HFF-Myc (cell line): ENCODE measurements around the gene TPSB2.
"Not testable (repeated sequence)": the region's sequence is repeated elsewhere in the genome, so short reads cannot be mapped to it uniquely, and the experiment has no call there.

Source experiments
- DNase-seq: peaks from one replicate; pipeline ENCODE4 v3.0.0-alpha.2; 2011; ENCODE audit warnings: low read depth; ENCODE audit errors: extremely low read depth
- H3K4me3 ChIP-seq: replicated peaks from 2 replicates; pipeline ENCODE4 v1.5.1; 2011; ENCODE audit warnings: low read depth, mild to moderate bottlenecking, control low read depth, low read length
- CTCF ChIP-seq: IDR thresholded peaks from 2 replicates; pipeline ENCODE4 v1.5.1; 2012; ENCODE audit warnings: mild to moderate bottlenecking, low read depth, low read length, control low read depth; ENCODE audit errors: missing control alignments

TPSB2 gene

DNA sequence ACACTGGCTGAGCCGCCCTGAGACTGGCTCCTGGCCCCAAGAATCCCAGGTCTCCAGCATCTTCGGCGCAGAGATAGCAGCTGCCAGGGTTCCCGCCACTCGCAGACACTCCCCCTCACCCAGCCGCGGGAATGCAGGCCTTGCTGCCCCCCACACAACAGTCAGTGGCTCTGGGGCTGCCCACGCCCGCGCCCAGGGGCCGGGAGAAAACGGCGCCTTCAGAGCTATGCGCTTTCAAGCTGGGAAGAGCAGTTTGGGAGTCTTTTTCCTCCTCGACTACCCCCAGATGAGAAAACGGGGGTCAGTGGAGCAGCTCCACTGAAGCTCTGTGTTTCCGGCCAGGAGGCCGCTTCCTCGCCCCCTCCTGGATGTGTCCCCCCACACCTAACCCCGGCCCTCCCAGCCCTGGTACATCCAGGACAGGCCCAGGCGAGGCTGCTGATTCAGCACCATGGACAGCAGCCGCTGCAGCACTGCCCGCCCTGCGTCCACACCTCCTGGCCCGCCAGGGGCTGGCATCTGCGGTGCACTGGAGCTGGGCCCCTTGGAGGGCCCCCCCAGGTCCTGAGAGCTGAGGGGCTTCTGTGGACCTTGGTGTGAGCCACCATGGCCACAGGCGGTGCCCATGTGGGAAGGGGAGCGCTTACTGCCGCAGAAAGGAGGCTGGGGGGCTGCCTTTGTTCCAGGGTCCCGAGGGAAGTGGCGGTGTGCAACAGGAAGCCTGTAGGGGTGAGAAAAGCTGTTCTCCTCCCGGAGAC, 41.4 kb downstream of the TPSB2 start:
- no peak for TF ChIP-seq CTCF
- no peak overlapping the region for H3K4me3 ChIP-seq
- no peak for DNase-seq

GRCh38 chr16:1185460-1186207, 44.4 kb downstream of the TPSB2 start:
- not testable (repeated sequence) for DNase-seq, H3K4me3 ChIP-seq

- no peak for TF ChIP-seq CTCF
- no peak for DNase-seq
These were observed 45.0 kb downstream of the TPSB2 start for GRCh38 chr16:1184980-1185379.

DNA sequence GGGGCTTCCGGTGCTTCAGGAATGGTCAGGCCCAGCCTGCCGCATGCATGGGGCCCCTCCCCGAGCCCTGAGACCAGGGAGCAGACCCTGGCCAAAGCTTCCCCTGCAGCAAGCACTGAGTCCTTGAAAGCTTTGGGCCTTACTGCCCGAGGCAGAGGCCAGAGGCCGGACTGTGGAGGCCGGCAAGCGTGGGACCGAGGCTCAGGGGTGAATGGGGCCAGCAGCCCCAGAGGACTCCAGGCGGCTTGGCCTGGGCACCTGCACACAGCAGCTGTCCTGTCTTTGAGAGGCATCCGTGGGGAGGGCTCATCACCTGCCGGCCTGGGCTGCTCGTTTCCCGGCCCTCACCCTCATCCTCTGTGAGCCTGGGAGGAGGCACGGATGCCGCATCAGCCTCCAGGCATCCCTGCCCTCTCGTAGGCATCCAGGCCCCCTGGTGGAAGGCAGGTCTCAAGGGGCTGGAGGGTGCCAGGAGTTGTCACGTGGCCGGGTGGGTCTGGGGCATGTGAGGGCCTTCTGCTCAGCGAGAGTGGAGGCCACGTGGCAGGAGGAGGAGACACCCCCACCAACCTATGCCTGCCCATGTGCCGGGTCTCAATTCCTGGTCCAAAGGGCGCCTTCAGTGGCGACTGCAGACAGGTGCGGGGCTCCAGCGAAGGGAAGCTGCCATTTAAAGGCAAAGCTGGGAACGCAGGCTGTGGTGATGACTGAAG, 45.7 kb downstream of the TPSB2 start:
- TF ChIP-seq CTCF, result no peak
- DNase-seq, result no peak
- H3K4me3 ChIP-seq, result no peak overlapping the region

More at GRCh38 chr16:1184980-1185379, 45.0 kb downstream of the TPSB2 start:
- no peak overlapping the region for H3K4me3 ChIP-seq

- no peak overlapping the region for H3K4me3 ChIP-seq
- no peak for TF ChIP-seq CTCF
- no peak for DNase-seq
These were observed 46.8 kb downstream of the TPSB2 start for GRCh38 chr16:1182950-1183907.

DNA sequence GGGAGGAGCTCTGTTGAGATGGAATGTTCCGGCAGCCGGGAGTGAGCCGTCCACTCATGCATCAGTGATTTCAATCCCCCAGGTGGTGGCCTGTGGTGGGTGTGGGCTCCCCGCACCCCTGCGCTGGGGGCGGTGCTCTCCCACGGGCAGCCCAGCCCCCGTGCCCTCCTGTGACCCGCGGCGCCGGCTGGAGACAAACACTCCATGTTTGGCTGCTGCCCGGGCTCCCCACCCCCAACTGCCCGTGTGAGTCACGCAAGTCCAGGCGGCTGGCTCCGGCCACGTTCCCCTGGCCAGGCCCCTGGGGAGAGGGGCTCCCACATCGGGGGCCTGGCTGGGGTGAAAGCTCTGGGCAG, 47.7 kb downstream of the TPSB2 start:
- no peak for TF ChIP-seq CTCF
- DNase-seq, result no peak
- H3K4me3 ChIP-seq, result no peak overlapping the region
